ENCODE data around the gene ARHGAP33. TPM values are rescaled to one million over a fixed set of nuclear protein-coding genes. Genes with fewer than 3 reads are reported as not detected.
"Not testable (repeated sequence)": the region's sequence is repeated elsewhere in the genome, so short reads cannot be mapped to it uniquely, and the experiment has no call there.

Gene ARHGAP33
- total RNA-seq, 1 donor from 2014 or later, result 52.6 TPM

DNA sequence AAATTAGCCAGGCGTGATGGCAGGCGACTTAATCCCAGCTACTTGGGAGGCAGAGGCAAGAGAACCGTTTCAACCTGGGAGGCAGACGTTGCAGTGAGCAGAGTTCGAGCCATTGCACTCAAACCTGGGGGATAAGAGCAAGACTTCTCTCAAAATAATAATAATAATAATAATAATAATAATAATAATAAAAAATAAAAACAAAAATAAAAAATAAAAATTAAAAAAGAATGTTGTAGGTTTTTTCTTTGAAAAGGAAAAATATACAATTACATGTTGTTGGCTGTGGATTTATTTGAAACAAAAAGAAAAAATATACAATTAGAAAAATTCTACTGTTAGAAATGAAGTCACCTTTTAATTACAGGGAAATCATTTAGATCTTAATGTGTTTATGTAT is 48.8 kb downstream of the ARHGAP33 start:
- DNase-seq (ENCODE audit: low spot score in 2 of 2), result no peak

DNA sequence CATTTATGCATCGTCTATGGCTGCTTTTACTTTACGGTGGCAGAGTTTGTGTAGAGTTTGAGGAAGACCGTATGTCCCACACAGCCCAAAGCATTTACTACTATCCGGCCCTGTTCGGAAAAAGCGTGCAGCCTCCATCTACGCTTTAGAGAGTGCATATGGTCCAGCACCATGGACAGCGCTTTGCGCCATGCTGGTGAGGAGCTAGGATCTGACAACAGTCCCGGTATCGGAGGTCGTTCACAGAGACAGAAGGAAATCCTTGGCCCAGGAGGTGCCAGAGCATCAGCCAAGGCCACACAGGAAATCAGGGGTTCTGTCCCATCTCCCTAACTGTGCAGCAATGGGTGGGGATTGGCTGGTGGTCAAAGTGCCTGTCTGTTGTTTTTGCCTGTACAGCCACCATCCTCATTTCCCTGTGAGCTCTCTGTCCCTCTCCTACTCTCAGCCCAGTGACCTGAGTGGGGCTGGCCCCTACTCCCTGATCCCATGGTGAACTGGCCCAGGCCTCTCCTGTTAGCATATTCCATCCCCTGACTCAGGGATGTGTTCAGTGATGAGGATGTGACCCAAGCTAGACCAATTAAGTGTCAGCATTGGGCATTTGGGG is 53.4 kb downstream of the ARHGAP33 start:
- DNase-seq (ENCODE audit: low spot score in 2 of 2) (no peak), FAIRE-seq (no peak)

More for the DNA sequence above, 48.8 kb downstream of the ARHGAP33 start:
- FAIRE-seq, result no peak

DNA sequence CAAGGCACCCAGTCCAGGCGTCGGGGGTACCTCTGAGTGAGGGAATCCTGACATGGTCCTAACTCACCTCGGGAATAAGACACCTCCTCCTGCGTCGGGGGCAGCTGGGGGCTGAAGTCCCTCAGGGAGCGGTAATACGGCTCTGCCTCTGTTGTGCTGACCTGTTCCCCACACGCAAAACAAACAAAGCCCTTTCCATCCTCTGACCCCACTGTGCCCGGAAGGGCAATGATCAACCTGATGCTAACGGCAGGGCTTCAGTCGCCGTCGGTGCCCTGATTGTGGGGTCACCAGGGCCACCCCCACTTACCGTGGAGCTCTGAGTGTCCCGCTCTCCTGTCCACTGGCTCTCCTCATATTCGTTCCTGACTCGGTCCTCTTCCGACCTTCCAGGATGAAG is 55.6 kb downstream of the ARHGAP33 start:
- DNase-seq (ENCODE audit: low spot score in 2 of 2), result no peak

DNA sequence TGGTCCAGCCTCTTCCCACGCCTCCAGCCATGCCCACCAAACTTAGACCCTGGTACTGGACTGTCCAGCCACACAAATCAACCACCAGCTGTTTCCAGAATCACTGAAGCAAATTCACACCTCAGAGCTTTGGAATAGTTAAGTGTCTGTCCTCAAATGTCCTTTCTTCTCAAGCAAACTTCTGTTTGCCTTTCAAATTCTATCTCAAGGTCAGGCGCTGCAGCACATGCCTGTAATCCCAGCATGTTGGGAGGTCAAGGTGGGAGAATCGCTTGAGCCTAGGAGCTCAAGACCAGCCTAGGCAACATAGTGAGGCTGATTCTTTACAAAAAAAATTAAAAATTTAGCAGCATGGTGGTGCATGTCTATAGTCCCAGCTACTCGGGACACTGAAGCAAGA is 56.7 kb downstream of the ARHGAP33 start:
- DNase-seq (ENCODE audit: low spot score in 2 of 2), result no peak
- no peak for FAIRE-seq

More for the DNA sequence above, 55.6 kb downstream of the ARHGAP33 start:
- no peak for FAIRE-seq

GRCh38 chr19:35833972-35834371 is 58.6 kb downstream of the ARHGAP33 start:
- DNase-seq (ENCODE audit: low spot score in 2 of 2) (no peak), FAIRE-seq (no peak)

DNA sequence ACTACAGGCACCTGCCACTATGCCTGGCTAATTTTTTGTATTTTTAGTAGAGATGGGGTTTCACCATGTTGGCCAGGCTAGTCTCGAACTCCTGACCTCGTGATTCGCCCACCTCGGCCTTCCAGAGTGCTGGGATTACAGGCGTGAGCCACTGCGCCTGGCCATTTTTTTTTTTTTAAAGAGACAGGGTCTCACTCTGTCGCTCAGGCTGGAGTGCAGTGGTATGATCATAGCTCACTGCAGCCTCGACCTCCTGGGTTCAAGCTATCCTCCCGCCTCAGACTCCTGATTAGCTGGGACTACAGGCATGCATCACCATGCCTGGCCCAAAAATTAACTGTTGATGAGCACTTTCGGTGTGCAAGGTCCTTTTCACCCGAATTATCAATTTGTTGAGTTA is 60.7 kb downstream of the ARHGAP33 start:
- DNase-seq (ENCODE audit: low spot score in 2 of 2); FAIRE-seq: not testable (repeated sequence)

Other genes starting within 250 kb of the ARHGAP33 start
- not detected for gene SBSN, start 247.3 kb upstream of the ARHGAP33 start, total RNA-seq
- gene GAPDHS, start 242.1 kb upstream of the ARHGAP33 start, total RNA-seq, result not detected
- 50.1 TPM for gene TMEM147, start 229.9 kb upstream of the ARHGAP33 start, total RNA-seq
- not detected for gene ATP4A, start 211.9 kb upstream of the ARHGAP33 start, total RNA-seq
- not detected for gene PMIS2, start 189.4 kb upstream of the ARHGAP33 start, total RNA-seq
- 5.3 TPM for gene HAUS5, start 162.8 kb upstream of the ARHGAP33 start, total RNA-seq
- 21.6 TPM for gene RBM42, start 146.5 kb upstream of the ARHGAP33 start, total RNA-seq
- gene ETV2, start 133.8 kb upstream of the ARHGAP33 start, total RNA-seq, result 0.82 TPM
- gene COX6B1, start 127.2 kb upstream of the ARHGAP33 start, total RNA-seq, result 210 TPM
- not detected for gene UPK1A, start 109.0 kb upstream of the ARHGAP33 start, total RNA-seq
- not detected for gene ZBTB32, start 71.0 kb upstream of the ARHGAP33 start, total RNA-seq
- 3.7 TPM for gene KMT2B, start 57.6 kb upstream of the ARHGAP33 start, total RNA-seq
- 2.9 TPM for gene IGFLR1, start 33.1 kb upstream of the ARHGAP33 start, total RNA-seq
- 9.4 TPM for gene U2AF1L4, start 30.1 kb upstream of the ARHGAP33 start, total RNA-seq
- 5.7 TPM for gene PSENEN, start 29.9 kb upstream of the ARHGAP33 start, total RNA-seq
- 9.0 TPM for gene LIN37, start 27.0 kb upstream of the ARHGAP33 start, total RNA-seq
- under 0.01 TPM for gene HSPB6, start 18.5 kb upstream of the ARHGAP33 start, total RNA-seq
- gene PROSER3, start 17.4 kb upstream of the ARHGAP33 start, total RNA-seq, result 3.3 TPM
- gene PRODH2, start 37.3 kb downstream of the ARHGAP33 start, total RNA-seq, result not detected
- 1.2 TPM for gene NPHS1, start 76.9 kb downstream of the ARHGAP33 start, total RNA-seq
- gene KIRREL2, start 81.3 kb downstream of the ARHGAP33 start, total RNA-seq, result 0.41 TPM
- gene APLP1, start 93.0 kb downstream of the ARHGAP33 start, total RNA-seq, result 214 TPM
- gene NFKBID, start 125.0 kb downstream of the ARHGAP33 start, total RNA-seq, result 2.4 TPM
- gene HCST, start 127.0 kb downstream of the ARHGAP33 start, total RNA-seq, result 0.41 TPM
- 2.9 TPM for gene TYROBP, start 132.7 kb downstream of the ARHGAP33 start, total RNA-seq
- gene LRFN3, start 160.8 kb downstream of the ARHGAP33 start, total RNA-seq, result 7.7 TPM
- gene SDHAF1, start 219.6 kb downstream of the ARHGAP33 start, total RNA-seq, result 13.9 TPM
- not detected for gene SYNE4, start 233.2 kb downstream of the ARHGAP33 start, total RNA-seq
- 9.0 TPM for gene ALKBH6, start 238.6 kb downstream of the ARHGAP33 start, total RNA-seq